VCaP (cell line): ENCODE data around the gene PRUNE1.
A peak's percentile ranks its signal among the peaks of the same experiment; 100 is the strongest.

Source experiments
- H3K27ac ChIP-seq: fragments of 450-650 bp; 2 replicates; pipeline ENCODE4 v1.5.1; 2017
- TF ChIP-seq, protein P1 (sequence below): fragments of 450-650 bp; conservative IDR thresholded peaks from 2 replicates; pipeline ENCODE4 v1.5.1; 2017; ENCODE audit warnings: mild to moderate bottlenecking, moderate library complexity

PRUNE1 gene

GRCh38 chr1:151047925-151048644, 39.8 kb downstream of the PRUNE1 start:
- TF ChIP-seq, protein P1, sequence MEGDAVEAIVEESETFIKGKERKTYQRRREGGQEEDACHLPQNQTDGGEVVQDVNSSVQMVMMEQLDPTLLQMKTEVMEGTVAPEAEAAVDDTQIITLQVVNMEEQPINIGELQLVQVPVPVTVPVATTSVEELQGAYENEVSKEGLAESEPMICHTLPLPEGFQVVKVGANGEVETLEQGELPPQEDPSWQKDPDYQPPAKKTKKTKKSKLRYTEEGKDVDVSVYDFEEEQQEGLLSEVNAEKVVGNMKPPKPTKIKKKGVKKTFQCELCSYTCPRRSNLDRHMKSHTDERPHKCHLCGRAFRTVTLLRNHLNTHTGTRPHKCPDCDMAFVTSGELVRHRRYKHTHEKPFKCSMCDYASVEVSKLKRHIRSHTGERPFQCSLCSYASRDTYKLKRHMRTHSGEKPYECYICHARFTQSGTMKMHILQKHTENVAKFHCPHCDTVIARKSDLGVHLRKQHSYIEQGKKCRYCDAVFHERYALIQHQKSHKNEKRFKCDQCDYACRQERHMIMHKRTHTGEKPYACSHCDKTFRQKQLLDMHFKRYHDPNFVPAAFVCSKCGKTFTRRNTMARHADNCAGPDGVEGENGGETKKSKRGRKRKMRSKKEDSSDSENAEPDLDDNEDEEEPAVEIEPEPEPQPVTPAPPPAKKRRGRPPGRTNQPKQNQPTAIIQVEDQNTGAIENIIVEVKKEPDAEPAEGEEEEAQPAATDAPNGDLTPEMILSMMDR: peak; percentile 72
- H3K27ac ChIP-seq: peak overlapping the region; percentile 98

DNA sequence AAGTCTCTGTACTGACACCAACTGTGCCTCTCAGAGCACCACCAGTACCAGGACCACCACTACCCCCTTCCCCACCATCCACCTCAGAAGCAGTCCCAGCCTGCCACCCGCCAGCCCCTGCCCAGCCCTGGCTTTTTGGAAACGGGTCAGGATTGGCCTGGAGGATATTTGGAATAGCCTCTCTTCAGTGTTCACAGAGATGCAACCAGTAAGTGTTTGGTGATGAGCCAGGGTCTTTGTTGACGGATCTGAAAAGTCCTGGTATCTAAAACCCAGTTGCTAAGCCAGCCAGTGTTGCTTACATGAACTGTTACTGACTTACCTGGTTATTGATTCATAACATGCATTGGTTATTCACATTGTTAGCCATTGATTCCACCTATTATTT, 40.4 kb downstream of the PRUNE1 start:
- TF ChIP-seq, protein P1: peak; percentile 33
- peak overlapping the region; percentile 98 for H3K27ac ChIP-seq

DNA sequence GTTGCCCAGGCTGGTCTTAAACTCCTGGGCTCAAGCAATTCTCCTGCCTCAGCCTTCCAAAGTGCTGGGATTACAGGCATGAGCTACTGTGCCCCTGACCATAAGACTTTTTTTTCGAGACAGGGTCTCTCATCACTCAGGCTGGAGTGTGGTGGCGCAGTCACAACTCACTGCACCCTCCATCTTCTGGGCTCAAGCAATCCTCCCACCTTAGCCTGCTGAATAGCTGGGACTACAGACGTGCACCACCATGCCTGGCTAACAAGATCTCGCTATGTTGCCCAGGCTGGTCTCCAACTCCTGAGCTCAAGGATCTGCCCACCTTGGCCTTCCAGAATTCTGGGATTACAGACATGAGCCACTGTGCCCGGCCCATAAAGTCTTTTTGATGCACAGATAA, 41.2 kb downstream of the PRUNE1 start:
- TF ChIP-seq, protein P1: no peak
- peak overlapping the region; percentile 98 for H3K27ac ChIP-seq

- H3K27ac ChIP-seq: peak overlapping the region; percentile 98; the same call in 1 of the 2 replicates
These were observed 41.9 kb downstream of the PRUNE1 start for GRCh38 chr1:151050051-151050688.

DNA sequence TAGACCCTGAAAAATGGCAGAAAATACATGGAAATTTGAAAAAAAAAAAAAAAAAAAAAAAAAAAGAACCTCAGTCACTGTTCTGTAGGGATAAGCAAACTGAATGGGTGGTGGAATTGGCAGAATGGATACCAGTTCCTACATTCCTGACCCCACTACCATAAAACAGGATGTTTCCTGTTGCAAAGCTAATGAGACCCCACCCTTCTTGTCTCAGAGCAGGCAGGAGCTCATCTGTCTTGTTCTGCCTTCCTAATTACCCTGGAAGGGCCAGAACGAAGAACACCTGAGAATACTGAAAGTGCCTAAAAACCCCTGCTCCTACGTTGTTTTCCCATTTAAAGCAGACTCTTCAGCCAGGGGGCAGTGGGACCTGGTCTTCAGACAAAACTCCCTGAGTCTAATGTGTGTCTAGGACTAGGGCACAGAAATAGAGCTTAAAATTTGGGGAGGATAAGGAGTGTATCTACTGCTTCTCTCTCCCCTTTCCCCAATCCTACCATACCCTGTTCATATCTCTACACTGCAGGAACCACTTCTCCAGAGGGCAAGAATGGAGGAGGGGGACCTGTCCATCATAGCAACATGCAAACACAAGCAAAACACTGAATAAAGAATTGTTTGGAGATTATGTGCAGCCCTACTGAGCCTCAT, 43.2 kb downstream of the PRUNE1 start:
- TF ChIP-seq, protein P1: no peak
- H3K27ac ChIP-seq: no peak overlapping the region; the same call in 1 of the 2 replicates

More at GRCh38 chr1:151050051-151050688, 41.9 kb downstream of the PRUNE1 start:
- TF ChIP-seq, protein P1: no peak

- H3K27ac ChIP-seq: peak overlapping the region; percentile 99
These were observed 46.8 kb downstream of the PRUNE1 start for GRCh38 chr1:151054971-151055547.

More at GRCh38 chr1:151054971-151055547, 46.8 kb downstream of the PRUNE1 start:
- TF ChIP-seq, protein P1: no peak
